Neural progenitor cell (in vitro differentiated cells): ENCODE results near the gene ASB8.

Source experiments
- EZH2 ChIP-seq: fragments of 200-600 bp; sonication (generic); IDR thresholded peaks from 2 replicates; pipeline ENCODE4 v1.6.1; 2017; ENCODE audit warnings: antibody characterized with exemption, mild to moderate bottlenecking, moderate library complexity
- EZH2phosphoT487 ChIP-seq: fragments of 200-600 bp; sonication (generic); IDR thresholded peaks from 2 replicates; pipeline ENCODE4 v1.6.1; 2017; ENCODE audit warnings: antibody characterized with exemption
- TF ChIP-seq, protein P1 (sequence below): fragments of 200-600 bp; sonication (generic); IDR thresholded peaks from 2 replicates; pipeline ENCODE4 v1.5.1; 2017; ENCODE audit warnings: antibody characterized with exemption, mild to moderate bottlenecking

DNA sequence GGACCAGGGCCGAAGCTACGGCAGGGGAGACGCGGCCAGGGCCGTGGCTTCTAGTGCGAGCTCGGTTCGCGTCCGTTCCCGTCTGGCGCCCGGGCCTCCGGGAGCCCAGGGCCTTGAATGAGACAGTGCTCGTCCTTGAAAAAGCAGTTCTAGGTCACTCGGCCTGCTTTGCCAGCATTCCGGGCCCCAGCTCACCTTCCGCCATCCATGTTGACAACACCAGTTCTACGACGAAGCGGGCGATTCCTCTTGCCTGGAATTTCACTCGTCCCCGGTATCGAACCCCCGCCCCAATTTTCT is 41.3 kb upstream of the ASB8 start:
- TF ChIP-seq, protein P1, sequence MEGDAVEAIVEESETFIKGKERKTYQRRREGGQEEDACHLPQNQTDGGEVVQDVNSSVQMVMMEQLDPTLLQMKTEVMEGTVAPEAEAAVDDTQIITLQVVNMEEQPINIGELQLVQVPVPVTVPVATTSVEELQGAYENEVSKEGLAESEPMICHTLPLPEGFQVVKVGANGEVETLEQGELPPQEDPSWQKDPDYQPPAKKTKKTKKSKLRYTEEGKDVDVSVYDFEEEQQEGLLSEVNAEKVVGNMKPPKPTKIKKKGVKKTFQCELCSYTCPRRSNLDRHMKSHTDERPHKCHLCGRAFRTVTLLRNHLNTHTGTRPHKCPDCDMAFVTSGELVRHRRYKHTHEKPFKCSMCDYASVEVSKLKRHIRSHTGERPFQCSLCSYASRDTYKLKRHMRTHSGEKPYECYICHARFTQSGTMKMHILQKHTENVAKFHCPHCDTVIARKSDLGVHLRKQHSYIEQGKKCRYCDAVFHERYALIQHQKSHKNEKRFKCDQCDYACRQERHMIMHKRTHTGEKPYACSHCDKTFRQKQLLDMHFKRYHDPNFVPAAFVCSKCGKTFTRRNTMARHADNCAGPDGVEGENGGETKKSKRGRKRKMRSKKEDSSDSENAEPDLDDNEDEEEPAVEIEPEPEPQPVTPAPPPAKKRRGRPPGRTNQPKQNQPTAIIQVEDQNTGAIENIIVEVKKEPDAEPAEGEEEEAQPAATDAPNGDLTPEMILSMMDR = no peak
- TF ChIP-seq EZH2phosphoT487 (no peak), EZH2 (no peak)
